ENCODE results near the gene COQ8A.

GRCh38 chr1:226895644-226896043 lies 44.5 kb upstream of the COQ8A start:
- TF ChIP-seq EZH2 (IDR thresholded peaks at IDR 0.05; ENCODE audit: low read depth, unreplicated experiment) (no peak), CTCF (conservative IDR thresholded peaks at IDR 0.05; ENCODE audit: low read depth in 2 of 2) (no peak), CREB1 (CRISPR knock-in tag; IDR thresholded peaks at IDR 0.05; ENCODE audit: low read depth) (no peak), JUNB (IDR thresholded peaks at IDR 0.05; ENCODE audit: unreplicated experiment) (no peak), POLR2AphosphoS5 (IDR thresholded peaks at IDR 0.05; ENCODE audit: low read depth) (no peak), EZH2phosphoT487 (IDR thresholded peaks at IDR 0.05; ENCODE audit: unreplicated experiment) (no peak), STAT1 (IDR thresholded peaks at IDR 0.05; ENCODE audit: unreplicated experiment) (no peak), REST (IDR thresholded peaks at IDR 0.05; ENCODE audit: unreplicated experiment) (no peak), NANOG (IDR thresholded peaks at IDR 0.05; ENCODE audit: borderline replicate concordance) (no peak)
